Skeletal muscle satellite cell (primary cell): ENCODE data around the gene INHBE.

Source experiments
- H3K27me3 ChIP-seq: 2 replicates; pipeline ENCODE4 v1.7.0; 2013; ENCODE audit warnings: low read length; ENCODE audit not compliant: control insufficient read depth, insufficient read depth
- H3K36me3 ChIP-seq: 2 replicates; pipeline ENCODE4 v1.7.0; 2013; ENCODE audit warnings: mild to moderate bottlenecking, control low read depth, low read length; ENCODE audit not compliant: insufficient read depth
- H3K4me1 ChIP-seq: 2 replicates; pipeline ENCODE4 v1.7.0; 2013; ENCODE audit warnings: low read length; ENCODE audit not compliant: control insufficient read depth, insufficient read depth
- H3K4me2 ChIP-seq: 2 replicates; pipeline ENCODE4 v1.7.0; 2013; ENCODE audit warnings: mild to moderate bottlenecking, low read length
- H3K4me3 ChIP-seq: 2 replicates; pipeline ENCODE4 v1.7.0; 2013; ENCODE audit warnings: low read length
- H3K9ac ChIP-seq: 2 replicates; pipeline ENCODE4 v1.7.0; 2013; ENCODE audit warnings: mild to moderate bottlenecking, low read depth, low read length, moderate library complexity
- H3K9me3 ChIP-seq: replicated peaks from 2 replicates; pipeline ENCODE4 v1.7.0; 2013; ENCODE audit warnings: mild to moderate bottlenecking, control low read depth, low read length

INHBE gene

DNA sequence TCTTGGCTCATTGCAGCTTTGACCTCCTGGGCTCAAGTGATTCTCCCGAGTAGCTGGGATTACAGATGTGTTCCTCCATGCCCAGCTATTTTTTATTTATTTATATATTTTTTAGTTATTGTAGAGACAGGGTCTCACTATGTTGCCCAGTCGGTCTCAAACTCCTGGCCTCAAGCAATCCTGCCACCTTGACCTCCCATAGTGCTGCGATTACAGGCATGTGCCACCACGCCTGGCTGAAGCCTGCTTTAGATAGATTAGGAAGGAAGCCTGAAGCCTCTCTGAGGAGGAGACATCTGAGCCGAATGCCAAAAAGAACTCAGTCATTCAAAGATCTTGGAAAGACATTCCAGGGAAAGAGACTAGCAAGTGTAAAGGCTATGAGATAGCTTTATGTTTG, 10.4 kb upstream of the INHBE start:
- H3K9me3 ChIP-seq, result no peaks in the 10 kb centered on the region

DNA sequence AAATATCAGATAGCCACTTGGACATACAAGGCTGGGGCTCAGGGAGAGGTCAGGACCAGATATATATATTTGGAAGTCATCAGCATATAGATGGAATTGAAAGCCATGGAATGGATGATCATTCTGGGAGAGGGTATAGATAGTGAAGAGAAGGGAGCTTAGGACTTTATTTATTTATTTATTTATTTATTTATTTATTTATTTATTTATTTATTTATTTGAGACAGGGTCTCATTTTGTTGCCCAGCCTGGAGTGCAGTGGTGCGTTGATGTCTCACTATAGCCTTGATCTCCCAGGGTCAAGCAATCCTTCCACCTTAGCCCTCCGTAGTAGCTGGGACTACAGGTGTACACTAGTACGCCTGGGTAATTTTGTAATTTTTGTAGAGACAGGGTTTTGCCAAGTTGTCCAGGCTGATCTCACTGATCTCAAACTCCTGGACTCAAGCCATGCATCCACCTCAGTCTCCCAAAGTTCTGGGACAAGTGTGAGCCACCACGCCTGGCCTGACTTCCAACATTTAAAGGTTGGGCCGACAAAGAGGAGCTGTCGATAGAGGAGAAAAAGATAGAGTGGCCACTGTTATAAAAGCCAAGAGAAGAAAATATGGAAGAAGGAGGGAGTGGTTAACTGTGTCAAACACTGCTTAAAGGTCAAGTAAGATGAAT, 8.7 kb upstream of the INHBE start:
- H3K36me3 ChIP-seq, result no peaks in the 10 kb centered on the region
- no peak overlapping the region for H3K4me3 ChIP-seq
- no peaks in the 10 kb centered on the region for H3K27me3 ChIP-seq
- no peaks in the 10 kb centered on the region for H3K9me3 ChIP-seq
- H3K4me2 ChIP-seq, result no peak overlapping the region
- no peak overlapping the region for H3K9ac ChIP-seq
- peaks cover 6% of the 10 kb centered on the region for H3K4me1 ChIP-seq

More for the DNA sequence above, 10.4 kb upstream of the INHBE start:
- no peaks in the 10 kb centered on the region for H3K36me3 ChIP-seq
- no peak overlapping the region for H3K4me3 ChIP-seq
- H3K9ac ChIP-seq, result no peak overlapping the region
- no peaks in the 10 kb centered on the region for H3K27me3 ChIP-seq
- no peaks in the 10 kb centered on the region for H3K4me1 ChIP-seq
- no peak overlapping the region for H3K4me2 ChIP-seq

DNA sequence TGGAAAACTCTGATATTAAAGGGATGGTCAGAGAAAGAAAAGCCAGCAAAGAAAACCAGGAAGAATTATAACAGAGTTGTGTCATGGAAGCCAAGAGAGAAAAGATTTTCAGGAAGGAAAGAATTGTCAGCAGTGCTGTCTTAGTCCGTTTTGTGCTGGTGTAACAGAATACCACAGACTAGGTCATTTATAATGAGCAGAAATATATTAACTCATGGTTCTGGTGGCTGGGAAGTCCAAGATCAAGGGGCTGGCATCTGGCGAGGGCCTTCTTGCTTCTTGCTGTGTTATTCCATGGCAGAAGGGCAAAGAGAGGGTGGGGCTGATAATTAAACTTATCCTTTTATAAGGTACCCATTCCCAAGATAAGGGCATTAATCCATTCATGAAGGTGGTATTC, 6.4 kb upstream of the INHBE start:
- Histone ChIP-seq H3K4me2 (no peak overlapping the region), H3K9me3 (no peaks in the 10 kb centered on the region), H3K36me3 (no peaks in the 10 kb centered on the region), H3K4me3 (no peak overlapping the region), H3K4me1 (peaks cover 13% of the 10 kb centered on the region), H3K9ac (no peak overlapping the region), H3K27me3 (no peaks in the 10 kb centered on the region)

DNA sequence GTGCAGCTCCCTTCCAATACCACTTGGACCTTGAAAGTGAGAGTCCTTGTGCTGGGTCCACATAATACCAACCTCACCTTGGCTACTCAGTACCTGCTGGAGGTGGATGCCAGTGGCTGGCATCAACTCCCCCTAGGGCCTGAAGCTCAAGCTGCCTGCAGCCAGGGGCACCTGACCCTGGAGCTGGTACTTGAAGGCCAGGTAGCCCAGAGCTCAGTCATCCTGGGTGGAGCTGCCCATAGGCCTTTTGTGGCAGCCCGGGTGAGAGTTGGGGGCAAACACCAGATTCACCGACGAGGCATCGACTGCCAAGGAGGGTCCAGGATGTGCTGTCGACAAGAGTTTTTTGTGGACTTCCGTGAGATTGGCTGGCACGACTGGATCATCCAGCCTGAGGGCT, 5.7 kb upstream of the INHBE start:
- Histone ChIP-seq H3K4me3 (no peak overlapping the region), H3K9ac (no peak overlapping the region), H3K27me3 (no peaks in the 10 kb centered on the region), H3K9me3 (no peaks in the 10 kb centered on the region), H3K36me3 (no peaks in the 10 kb centered on the region), H3K4me2 (no peak overlapping the region), H3K4me1 (peaks cover 13% of the 10 kb centered on the region)

DNA sequence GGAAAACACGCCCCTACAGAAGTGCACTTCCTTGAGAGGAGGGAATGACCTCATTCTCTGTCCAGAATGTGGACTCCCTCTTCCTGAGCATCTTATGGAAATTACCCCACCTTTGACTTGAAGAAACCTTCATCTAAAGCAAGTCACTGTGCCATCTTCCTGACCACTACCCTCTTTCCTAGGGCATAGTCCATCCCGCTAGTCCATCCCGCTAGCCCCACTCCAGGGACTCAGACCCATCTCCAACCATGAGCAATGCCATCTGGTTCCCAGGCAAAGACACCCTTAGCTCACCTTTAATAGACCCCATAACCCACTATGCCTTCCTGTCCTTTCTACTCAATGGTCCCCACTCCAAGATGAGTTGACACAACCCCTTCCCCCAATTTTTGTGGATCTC, 5.0 kb upstream of the INHBE start:
- Histone ChIP-seq H3K4me1 (peaks cover 20% of the 10 kb centered on the region), H3K4me2 (no peak overlapping the region)

DNA sequence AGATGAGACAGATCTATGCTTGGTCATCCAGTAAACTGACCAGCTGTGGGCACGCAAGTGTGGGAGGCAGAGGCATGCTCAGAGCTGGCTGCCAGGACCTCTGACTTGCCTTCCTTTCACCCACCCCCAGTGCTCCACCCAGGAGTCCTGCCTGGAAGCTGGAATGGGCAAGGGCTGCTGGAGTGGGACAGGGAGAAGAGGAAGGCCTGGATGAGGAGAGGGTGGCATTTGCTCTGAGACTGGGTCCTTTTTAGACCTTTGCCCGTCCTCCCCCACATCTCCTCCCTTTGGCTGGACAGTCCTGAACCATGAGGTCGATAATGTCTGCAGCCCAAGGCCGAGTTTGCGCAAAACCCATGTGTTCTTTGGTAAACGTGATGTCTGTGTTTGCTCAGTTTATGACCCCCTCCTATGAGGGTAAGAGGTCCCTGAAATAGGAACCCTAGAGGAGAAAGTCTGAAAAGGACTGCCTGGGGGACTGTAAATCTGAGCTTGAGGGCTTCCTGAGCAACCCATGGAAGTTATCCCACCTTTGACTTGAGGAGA, 3.8 kb upstream of the INHBE start:
- Histone ChIP-seq H3K9ac (no peak overlapping the region), H3K4me1 (peaks cover 25% of the 10 kb centered on the region), H3K9me3 (no peaks in the 10 kb centered on the region), H3K36me3 (no peaks in the 10 kb centered on the region), H3K4me3 (no peak overlapping the region), H3K4me2 (peak overlapping the region; percentile 8), H3K27me3 (no peaks in the 10 kb centered on the region)

More for the DNA sequence above, 5.0 kb upstream of the INHBE start:
- Histone ChIP-seq H3K27me3 (no peaks in the 10 kb centered on the region), H3K9me3 (no peaks in the 10 kb centered on the region), H3K9ac (no peak overlapping the region), H3K36me3 (no peaks in the 10 kb centered on the region), H3K4me3 (no peak overlapping the region)

DNA sequence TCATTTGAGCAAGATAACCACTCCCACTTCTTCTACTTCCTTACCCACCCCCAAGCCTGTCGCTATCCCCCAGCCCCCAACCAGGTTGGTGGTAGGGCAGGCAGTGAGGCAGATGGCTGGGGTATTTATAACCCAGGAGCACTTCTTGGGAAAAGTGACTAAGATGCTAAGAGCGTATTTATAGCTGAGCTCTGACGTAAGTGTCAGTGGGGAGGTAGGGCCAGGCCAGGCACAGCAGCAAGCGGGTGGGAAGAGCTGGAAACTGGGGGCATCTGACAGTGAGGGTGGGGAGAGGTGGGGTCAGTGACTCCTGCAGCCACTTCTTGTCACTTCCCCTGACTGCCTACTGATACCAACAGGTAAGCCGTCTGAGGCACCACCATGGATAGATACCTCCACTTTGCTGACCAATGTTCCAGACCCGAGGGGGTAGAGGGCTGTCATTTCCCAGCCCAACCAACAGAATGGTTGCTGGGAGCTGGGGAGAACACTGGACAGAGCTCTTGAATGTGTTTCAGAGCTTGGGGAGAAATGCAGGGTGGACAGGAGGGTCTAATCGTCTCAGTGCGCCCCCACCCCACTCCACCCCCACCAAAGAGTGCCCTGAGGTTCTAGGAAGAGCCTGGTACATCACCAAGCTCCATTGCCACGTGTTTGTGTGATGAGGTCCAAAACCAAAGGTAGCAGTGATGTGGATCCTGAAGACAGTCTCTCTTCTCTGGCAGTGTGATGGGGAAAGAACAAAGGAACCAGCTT, 2.7 kb upstream of the INHBE start:
- H3K9me3 ChIP-seq, result no peaks in the 10 kb centered on the region
- H3K9ac ChIP-seq, result peak overlapping the region; percentile 14
- no peaks in the 10 kb centered on the region for H3K27me3 ChIP-seq
- no peaks in the 10 kb centered on the region for H3K36me3 ChIP-seq
- H3K4me2 ChIP-seq, result no peak overlapping the region
- H3K4me3 ChIP-seq, result no peak overlapping the region
- H3K4me1 ChIP-seq, result peaks cover 25% of the 10 kb centered on the region

GRCh38 chr12:57452937-57453509, 2.1 kb upstream of the INHBE start:
- peaks cover 28% of the 10 kb centered on the region for H3K4me1 ChIP-seq
- H3K36me3 ChIP-seq, result no peaks in the 10 kb centered on the region
- no peaks in the 10 kb centered on the region for H3K9me3 ChIP-seq
- no peak overlapping the region for H3K4me3 ChIP-seq
- no peak overlapping the region for H3K4me2 ChIP-seq
- H3K27me3 ChIP-seq, result no peaks in the 10 kb centered on the region
- peak overlapping the region; percentile 14 for H3K9ac ChIP-seq

DNA sequence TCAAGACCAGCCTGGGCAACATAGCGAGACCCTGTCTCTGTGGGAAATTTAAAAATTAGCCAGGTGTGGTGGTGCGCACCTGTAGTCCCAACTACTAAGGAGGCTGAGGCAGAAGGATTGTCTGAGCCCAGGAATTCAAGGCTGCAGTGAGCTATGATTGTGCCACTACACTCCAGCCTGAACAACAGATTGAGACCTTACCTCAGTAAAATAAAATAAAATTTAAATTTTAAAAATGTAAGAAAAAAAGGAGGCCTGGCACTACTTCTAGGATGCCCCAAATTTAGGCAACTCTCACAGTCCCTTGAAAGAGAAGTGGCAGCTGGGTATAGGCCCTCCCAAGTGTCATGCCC, 918 bp upstream of the INHBE start:
- H3K9me3 ChIP-seq, result no peaks in the 10 kb centered on the region
- peaks cover 36% of the 10 kb centered on the region for H3K4me1 ChIP-seq
- H3K9ac ChIP-seq, result no peak overlapping the region

DNA sequence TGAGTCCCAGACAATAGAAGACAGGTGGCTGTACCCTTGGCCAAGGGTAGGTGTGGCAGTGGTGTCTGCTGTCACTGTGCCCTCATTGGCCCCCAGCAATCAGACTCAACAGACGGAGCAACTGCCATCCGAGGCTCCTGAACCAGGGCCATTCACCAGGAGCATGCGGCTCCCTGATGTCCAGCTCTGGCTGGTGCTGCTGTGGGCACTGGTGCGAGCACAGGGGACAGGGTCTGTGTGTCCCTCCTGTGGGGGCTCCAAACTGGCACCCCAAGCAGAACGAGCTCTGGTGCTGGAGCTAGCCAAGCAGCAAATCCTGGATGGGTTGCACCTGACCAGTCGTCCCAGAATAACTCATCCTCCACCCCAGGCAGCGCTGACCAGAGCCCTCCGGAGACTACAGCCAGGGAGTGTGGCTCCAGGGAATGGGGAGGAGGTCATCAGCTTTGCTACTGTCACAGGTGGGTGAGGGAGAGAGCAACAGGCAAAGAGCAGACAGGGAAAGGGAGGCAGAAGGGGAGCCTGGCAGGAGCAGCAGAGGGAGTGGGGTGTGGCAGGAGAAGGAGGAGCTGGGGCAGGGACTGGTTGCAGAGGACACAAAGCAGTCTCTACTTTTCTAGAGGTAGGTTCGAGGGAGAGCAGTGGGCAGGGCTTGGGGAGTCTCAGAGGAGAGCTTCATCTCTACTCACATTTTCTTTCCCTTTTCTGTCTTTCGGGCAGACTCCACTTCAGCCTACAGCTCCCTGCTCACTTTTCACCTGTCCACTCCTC, 452 bp downstream of the INHBE start:
- peaks cover 39% of the 10 kb centered on the region for H3K4me1 ChIP-seq
- no peaks in the 10 kb centered on the region for H3K36me3 ChIP-seq
- H3K4me2 ChIP-seq, result no peak overlapping the region
- no peak overlapping the region for H3K4me3 ChIP-seq
- no peak overlapping the region for H3K9ac ChIP-seq
- H3K9me3 ChIP-seq, result no peaks in the 10 kb centered on the region
- H3K27me3 ChIP-seq, result no peaks in the 10 kb centered on the region

More for the DNA sequence above, 918 bp upstream of the INHBE start:
- H3K27me3 ChIP-seq, result no peaks in the 10 kb centered on the region
- no peak overlapping the region for H3K4me3 ChIP-seq
- H3K4me2 ChIP-seq, result no peak overlapping the region
- H3K36me3 ChIP-seq, result no peaks in the 10 kb centered on the region

DNA sequence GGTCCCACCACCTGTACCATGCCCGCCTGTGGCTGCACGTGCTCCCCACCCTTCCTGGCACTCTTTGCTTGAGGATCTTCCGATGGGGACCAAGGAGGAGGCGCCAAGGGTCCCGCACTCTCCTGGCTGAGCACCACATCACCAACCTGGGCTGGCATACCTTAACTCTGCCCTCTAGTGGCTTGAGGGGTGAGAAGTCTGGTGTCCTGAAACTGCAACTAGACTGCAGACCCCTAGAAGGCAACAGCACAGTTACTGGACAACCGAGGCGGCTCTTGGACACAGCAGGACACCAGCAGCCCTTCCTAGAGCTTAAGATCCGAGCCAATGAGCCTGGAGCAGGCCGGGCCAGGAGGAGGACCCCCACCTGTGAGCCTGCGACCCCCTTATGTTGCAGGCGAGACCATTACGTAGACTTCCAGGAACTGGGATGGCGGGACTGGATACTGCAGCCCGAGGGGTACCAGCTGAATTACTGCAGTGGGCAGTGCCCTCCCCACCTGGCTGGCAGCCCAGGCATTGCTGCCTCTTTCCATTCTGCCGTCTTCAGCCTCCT, 1.1 kb downstream of the INHBE start:
- Histone ChIP-seq H3K4me2 (no peak overlapping the region), H3K4me1 (peaks cover 42% of the 10 kb centered on the region), H3K4me3 (no peak overlapping the region), H3K9ac (no peak overlapping the region), H3K9me3 (no peaks in the 10 kb centered on the region), H3K36me3 (no peaks in the 10 kb centered on the region), H3K27me3 (no peaks in the 10 kb centered on the region)
